Liver (tissue), 3 donors: ENCODE data around the gene FRG2C.
"Not testable (repeated sequence)": the region's sequence is repeated elsewhere in the genome, so short reads cannot be mapped to it uniquely, and the experiment has no call there.

ENCODE experiments used
- EGR1 ChIP-seq, 2 donors: IDR thresholded peaks; 2 replicates each; pipeline ENCODE4 v1.6.1; 2016 to 2018; ENCODE audit warnings: antibody characterized with exemption in 2 of 2, low read depth in 2 of 2
- GABPA ChIP-seq, 2 donors: IDR thresholded peaks in 1 of 2; conservative IDR thresholded peaks in 1 of 2; 2 replicates each; pipeline ENCODE4 v1.6.1; 2016; ENCODE audit warnings: antibody characterized with exemption in 2 of 2, mild to moderate bottlenecking in 1 of 2, moderate library complexity in 1 of 2
- TAF1 ChIP-seq: conservative IDR thresholded peaks from 2 replicates; pipeline ENCODE4 v1.6.1; 2016; ENCODE audit warnings: antibody characterized with exemption, mild to moderate bottlenecking
- YY1 ChIP-seq: IDR thresholded peaks from 2 replicates; pipeline ENCODE4 v1.6.1; 2016; ENCODE audit warnings: antibody characterized with exemption, mild to moderate bottlenecking
- TF ChIP-seq, protein P1 (sequence below): fragments of 150-350 bp; IDR thresholded peaks from 2 replicates; pipeline ENCODE4 v1.5.1; 2017; ENCODE audit warnings: improper control_type of control experiment, low read depth, low read length; ENCODE audit not compliant: missing input control
- TF ChIP-seq, protein P2 (sequence below): IDR thresholded peaks from 2 replicates; pipeline ENCODE4 v1.6.1; 2016; ENCODE audit warnings: antibody characterized with exemption
- TF ChIP-seq, protein P3 (sequence below): IDR thresholded peaks from 2 replicates; pipeline ENCODE4 v1.6.1; 2016; ENCODE audit warnings: antibody characterized with exemption, mild to moderate bottlenecking
- TF ChIP-seq, protein P4 (sequence below): IDR thresholded peaks from 2 replicates; pipeline ENCODE4 v1.6.1; 2016; ENCODE audit warnings: antibody characterized with exemption
- donor health status: healthy.
- donor health status: healthy.

DNA sequence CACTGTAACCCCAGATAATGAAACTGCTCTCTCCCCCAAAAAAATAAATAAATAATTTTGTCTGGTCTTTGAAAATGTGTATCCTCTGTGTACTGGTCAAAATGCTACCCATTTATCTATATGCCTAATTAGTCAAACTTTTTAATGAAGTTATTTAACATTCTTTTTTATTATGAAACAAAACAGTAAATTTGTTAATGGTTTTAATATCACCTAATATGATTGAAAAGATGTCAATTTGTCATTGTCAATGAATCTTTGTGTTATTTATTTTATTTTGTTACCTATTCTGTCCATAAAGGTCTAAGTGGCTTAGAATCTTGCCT is 5.1 kb upstream of the FRG2C start:
- TF ChIP-seq, protein P1, sequence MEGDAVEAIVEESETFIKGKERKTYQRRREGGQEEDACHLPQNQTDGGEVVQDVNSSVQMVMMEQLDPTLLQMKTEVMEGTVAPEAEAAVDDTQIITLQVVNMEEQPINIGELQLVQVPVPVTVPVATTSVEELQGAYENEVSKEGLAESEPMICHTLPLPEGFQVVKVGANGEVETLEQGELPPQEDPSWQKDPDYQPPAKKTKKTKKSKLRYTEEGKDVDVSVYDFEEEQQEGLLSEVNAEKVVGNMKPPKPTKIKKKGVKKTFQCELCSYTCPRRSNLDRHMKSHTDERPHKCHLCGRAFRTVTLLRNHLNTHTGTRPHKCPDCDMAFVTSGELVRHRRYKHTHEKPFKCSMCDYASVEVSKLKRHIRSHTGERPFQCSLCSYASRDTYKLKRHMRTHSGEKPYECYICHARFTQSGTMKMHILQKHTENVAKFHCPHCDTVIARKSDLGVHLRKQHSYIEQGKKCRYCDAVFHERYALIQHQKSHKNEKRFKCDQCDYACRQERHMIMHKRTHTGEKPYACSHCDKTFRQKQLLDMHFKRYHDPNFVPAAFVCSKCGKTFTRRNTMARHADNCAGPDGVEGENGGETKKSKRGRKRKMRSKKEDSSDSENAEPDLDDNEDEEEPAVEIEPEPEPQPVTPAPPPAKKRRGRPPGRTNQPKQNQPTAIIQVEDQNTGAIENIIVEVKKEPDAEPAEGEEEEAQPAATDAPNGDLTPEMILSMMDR: not testable (repeated sequence)
- not testable (repeated sequence) for TF ChIP-seq YY1; TAF1; GABPA (IDR thresholded peaks at IDR 0.05 in 1 of 2, conservative IDR thresholded peaks at IDR 0.05 in 1 of 2); EGR1 (IDR thresholded peaks at IDR 0.05; ENCODE audit: low read depth in 2 of 2)
- TF ChIP-seq, protein P2, sequence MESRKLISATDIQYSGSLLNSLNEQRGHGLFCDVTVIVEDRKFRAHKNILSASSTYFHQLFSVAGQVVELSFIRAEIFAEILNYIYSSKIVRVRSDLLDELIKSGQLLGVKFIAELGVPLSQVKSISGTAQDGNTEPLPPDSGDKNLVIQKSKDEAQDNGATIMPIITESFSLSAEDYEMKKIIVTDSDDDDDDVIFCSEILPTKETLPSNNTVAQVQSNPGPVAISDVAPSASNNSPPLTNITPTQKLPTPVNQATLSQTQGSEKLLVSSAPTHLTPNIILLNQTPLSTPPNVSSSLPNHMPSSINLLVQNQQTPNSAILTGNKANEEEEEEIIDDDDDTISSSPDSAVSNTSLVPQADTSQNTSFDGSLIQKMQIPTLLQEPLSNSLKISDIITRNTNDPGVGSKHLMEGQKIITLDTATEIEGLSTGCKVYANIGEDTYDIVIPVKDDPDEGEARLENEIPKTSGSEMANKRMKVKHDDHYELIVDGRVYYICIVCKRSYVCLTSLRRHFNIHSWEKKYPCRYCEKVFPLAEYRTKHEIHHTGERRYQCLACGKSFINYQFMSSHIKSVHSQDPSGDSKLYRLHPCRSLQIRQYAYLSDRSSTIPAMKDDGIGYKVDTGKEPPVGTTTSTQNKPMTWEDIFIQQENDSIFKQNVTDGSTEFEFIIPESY: not testable (repeated sequence)
- TF ChIP-seq, protein P3, sequence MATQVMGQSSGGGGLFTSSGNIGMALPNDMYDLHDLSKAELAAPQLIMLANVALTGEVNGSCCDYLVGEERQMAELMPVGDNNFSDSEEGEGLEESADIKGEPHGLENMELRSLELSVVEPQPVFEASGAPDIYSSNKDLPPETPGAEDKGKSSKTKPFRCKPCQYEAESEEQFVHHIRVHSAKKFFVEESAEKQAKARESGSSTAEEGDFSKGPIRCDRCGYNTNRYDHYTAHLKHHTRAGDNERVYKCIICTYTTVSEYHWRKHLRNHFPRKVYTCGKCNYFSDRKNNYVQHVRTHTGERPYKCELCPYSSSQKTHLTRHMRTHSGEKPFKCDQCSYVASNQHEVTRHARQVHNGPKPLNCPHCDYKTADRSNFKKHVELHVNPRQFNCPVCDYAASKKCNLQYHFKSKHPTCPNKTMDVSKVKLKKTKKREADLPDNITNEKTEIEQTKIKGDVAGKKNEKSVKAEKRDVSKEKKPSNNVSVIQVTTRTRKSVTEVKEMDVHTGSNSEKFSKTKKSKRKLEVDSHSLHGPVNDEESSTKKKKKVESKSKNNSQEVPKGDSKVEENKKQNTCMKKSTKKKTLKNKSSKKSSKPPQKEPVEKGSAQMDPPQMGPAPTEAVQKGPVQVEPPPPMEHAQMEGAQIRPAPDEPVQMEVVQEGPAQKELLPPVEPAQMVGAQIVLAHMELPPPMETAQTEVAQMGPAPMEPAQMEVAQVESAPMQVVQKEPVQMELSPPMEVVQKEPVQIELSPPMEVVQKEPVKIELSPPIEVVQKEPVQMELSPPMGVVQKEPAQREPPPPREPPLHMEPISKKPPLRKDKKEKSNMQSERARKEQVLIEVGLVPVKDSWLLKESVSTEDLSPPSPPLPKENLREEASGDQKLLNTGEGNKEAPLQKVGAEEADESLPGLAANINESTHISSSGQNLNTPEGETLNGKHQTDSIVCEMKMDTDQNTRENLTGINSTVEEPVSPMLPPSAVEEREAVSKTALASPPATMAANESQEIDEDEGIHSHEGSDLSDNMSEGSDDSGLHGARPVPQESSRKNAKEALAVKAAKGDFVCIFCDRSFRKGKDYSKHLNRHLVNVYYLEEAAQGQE: not testable (repeated sequence)
- TF ChIP-seq, protein P4, sequence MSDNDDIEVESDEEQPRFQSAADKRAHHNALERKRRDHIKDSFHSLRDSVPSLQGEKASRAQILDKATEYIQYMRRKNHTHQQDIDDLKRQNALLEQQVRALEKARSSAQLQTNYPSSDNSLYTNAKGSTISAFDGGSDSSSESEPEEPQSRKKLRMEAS: not testable (repeated sequence)
